SK-N-MC (cell line): ENCODE results near the gene MRPL58.
"Not testable (repeated sequence)": the region's sequence is repeated elsewhere in the genome, so short reads cannot be mapped to it uniquely, and the experiment has no call there.

ENCODE experiments used
- DNase-seq: peaks from one replicate; pipeline ENCODE4 v3.0.0-alpha.2; 2011; ENCODE audit warnings: low read depth, low spot score
- H3K27ac ChIP-seq: fragments of 200-600 bp; sonication (generic); 2 replicates; pipeline ENCODE4 v1.5.1; 2016; ENCODE audit warnings: mixed run types
- H3K36me3 ChIP-seq: fragments of 200-600 bp; sonication (generic); 2 replicates; pipeline ENCODE4 v1.6.1; 2017; ENCODE audit warnings: antibody characterized with exemption, low read length, mixed read lengths; ENCODE audit not compliant: insufficient read depth
- H3K4me3 ChIP-seq: fragments of 200-600 bp; sonication (generic); 2 replicates; pipeline ENCODE4 v1.5.1; 2016
- H3K9ac ChIP-seq: fragments of 200-600 bp; sonication (generic); 2 replicates; pipeline ENCODE4 v1.8.0; 2017; ENCODE audit warnings: mixed run types, mixed read lengths; ENCODE audit not compliant: insufficient read length
- H3K9me3 ChIP-seq: fragments of 200-600 bp; sonication (generic); 2 replicates; pipeline ENCODE4 v1.6.1; 2017; ENCODE audit warnings: low read depth, mild to moderate bottlenecking, antibody characterized with exemption, low read length, moderate library complexity, mixed read lengths
- EZH2 ChIP-seq: fragments of 200-600 bp; sonication (generic); IDR thresholded peaks from one replicate; pipeline ENCODE4 v1.6.1; 2017; ENCODE audit warnings: antibody characterized with exemption
- FOXP2 ChIP-seq: optimal IDR thresholded peaks from 2 replicates; pipeline ENCODE3; 2011; ENCODE audit warnings: mild to moderate bottlenecking, moderate library complexity; ENCODE audit not compliant: insufficient read depth; ENCODE audit errors: extremely low read length, control extremely low read depth
- POLR2AphosphoS5 ChIP-seq: IDR thresholded peaks from 2 replicates; pipeline ENCODE4 v1.6.1; 2012; ENCODE audit warnings: mild to moderate bottlenecking, low read depth, low read length, borderline replicate concordance

The MRPL58 gene

DNA sequence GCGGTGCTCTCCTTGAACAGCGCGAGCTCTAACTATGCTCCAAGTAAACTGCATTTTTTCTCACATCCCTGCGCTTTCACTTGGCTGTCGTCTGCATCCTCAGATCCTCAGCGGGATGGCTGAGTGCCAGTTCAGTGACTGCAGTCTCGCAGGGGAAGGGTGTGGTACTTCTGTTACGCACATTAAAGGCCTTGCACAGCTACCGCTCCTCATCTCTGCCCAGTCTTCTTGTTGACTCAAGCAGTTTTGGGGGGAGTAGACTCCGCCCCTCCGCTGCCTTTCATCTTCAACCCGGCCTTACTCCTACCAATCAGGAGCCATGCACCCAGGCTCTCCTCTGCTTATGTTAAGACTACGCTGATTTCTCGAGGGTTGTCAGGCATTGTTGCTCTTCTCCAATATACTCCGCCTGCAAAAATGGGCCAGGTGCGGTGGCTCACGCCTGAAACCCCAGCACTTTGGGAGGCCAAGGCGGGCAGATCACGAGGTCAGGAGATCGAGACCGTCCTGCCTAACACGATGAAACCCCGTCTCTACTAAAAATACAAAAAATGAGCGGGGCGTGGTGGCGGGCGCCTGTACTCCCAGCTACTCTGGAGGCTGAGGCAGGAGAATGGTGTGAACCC lies 24.3 kb downstream of the MRPL58 start:
- peak; percentile 90 for DNase-seq
- peaks cover 37% of the 10 kb centered on the region for H3K36me3 ChIP-seq
- peak overlapping the region; percentile 42 for H3K4me3 ChIP-seq
- TF ChIP-seq FOXP2 (peak; percentile 49), POLR2AphosphoS5 (peak; percentile 33), EZH2 (no peak)
- no peak overlapping the region for H3K9ac ChIP-seq
- H3K9me3 ChIP-seq, result no peaks in the 10 kb centered on the region
- H3K27ac ChIP-seq, result peak overlapping the region; percentile 97

DNA sequence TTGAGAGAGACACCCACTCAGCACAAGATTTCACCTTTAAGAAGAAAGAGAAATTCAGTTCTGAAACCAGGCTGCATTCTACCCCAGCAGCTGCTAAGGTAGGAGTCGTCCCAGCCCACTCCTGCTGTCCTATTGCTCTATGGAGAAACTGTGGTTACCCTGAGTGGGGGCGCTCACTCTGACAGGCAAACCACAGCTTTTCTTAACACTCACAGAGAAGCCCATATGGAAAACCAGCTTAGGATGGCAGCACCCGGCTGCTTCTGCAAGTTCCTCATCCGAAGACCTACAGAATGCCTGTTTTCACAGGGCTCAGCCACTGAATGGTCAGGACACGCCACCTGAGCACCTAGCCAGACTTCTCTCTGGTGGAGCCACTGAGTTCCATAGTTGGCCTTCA lies 26.8 kb downstream of the MRPL58 start:
- no peak for TF ChIP-seq POLR2AphosphoS5
- TF ChIP-seq FOXP2, result no peak
- no peak for TF ChIP-seq EZH2
- peaks cover 44% of the 10 kb centered on the region for H3K36me3 ChIP-seq

DNA sequence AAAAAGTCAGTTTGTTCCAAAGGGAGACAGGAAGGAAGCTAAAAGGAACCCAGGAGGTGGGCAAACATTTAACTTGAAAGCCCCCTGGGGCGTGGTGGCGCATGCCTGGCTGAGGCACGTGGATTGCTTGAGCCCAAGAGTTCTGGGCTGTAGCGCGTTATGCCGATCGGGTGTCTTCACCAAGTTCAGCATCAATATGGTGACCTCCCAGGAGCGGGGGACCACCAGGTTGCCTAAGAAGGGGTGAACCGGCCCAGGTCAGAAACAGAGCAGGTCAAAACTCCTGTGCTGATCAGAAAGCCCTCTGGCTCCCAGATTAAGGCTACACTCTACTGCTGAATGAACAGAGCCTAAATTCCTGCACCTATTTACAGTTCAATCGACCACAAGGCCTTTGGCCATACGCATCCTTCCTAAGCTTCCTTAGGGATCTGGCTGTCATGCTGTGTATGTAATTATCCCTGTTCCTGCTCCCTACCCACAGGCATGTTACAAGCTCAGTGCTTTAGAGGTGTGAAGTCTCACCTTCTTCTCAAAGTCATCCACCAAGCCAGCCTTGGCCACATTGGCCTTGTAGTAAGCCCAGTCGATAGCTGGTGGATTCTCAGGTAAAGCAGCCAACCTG lies 29.3 kb downstream of the MRPL58 start:
- Histone ChIP-seq H3K36me3 (peaks cover 44% of the 10 kb centered on the region), H3K4me3 (no peak overlapping the region), H3K9me3 (no peaks in the 10 kb centered on the region), H3K9ac (no peak overlapping the region), H3K27ac (peak overlapping the region; percentile 36; the same call in 1 of the 2 replicates)
- no peak for DNase-seq
- TF ChIP-seq POLR2AphosphoS5 (no peak), EZH2 (no peak), FOXP2 (no peak)

More for the DNA sequence above, 26.8 kb downstream of the MRPL58 start:
- H3K9ac ChIP-seq, result no peak overlapping the region
- H3K27ac ChIP-seq, result no peak overlapping the region
- H3K4me3 ChIP-seq, result no peak overlapping the region
- no peaks in the 10 kb centered on the region for H3K9me3 ChIP-seq
- DNase-seq, result no peak

DNA sequence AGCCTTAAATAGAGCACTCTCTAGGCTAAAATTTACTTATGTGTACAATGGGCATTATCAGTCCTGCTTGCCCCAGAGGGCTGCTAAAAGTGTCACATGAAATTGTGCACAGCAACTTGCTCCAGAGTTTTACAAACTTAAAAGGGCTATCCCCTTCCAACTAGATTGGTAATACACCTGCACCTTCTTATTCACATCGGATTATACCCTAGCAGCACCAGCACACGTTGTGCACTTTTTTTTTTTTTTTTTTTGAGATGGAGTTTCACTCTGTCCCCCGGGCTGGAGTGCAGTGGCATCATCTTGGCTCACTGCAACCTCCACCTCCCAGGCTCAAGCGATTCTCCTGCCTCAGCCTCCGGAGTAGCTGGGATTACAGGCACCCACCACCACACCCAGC lies 31.3 kb downstream of the MRPL58 start:
- H3K9me3 ChIP-seq, H3K9ac ChIP-seq, DNase-seq, H3K4me3 ChIP-seq, H3K27ac ChIP-seq: not testable (repeated sequence)
- peaks cover 37% of the 10 kb centered on the region for H3K36me3 ChIP-seq

DNA sequence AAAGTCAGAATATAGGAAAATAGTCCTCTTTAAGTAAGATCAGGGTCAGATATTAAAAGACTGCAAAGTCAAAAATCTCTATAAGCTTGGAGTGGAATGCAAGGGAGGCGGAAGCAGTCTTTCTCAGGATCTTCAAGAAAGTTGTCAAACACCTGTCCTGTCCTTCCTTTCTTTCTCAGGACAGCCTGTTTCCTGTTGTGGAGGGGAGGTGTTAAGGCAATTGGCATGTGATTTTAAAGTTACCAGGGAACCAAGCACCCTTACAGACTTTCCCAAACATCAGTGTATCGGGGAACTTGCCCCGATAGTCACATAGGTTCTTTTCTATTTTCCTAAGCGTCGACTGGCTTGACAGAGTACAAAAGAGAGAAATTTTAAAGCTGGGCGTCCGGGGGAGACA lies 32.2 kb downstream of the MRPL58 start:
- Histone ChIP-seq H3K9ac (no peak overlapping the region), H3K36me3 (peaks cover 34% of the 10 kb centered on the region), H3K27ac (no peak overlapping the region), H3K9me3 (no peaks in the 10 kb centered on the region), H3K4me3 (no peak overlapping the region)
- TF ChIP-seq FOXP2 (no peak), POLR2AphosphoS5 (no peak), EZH2 (no peak)
- no peak for DNase-seq

DNA sequence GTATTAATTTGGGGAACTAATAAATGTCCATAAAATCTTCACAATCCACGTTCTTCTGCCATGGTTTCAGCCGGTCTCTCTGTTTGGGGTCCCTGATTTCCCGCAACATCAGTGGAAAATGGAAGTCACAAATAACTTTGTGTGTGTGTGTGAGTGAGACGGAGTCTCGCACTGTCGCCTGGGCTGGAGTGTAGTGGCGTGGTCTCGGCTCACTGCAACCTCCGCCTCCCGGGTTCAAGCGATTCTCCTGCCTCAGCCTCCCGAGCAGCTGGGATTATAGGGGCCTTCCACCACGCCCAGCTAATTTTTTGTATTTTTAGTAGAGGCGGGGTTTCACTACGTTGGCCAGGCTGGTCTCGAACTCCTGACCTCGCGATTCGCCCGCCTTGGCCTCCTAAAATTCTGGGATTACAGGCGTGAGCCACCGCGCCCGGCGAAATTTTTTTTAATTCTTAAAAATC lies 33.5 kb downstream of the MRPL58 start:
- peak overlapping the region; percentile 78; the same call in 1 of the 2 replicates for H3K27ac ChIP-seq

DNA sequence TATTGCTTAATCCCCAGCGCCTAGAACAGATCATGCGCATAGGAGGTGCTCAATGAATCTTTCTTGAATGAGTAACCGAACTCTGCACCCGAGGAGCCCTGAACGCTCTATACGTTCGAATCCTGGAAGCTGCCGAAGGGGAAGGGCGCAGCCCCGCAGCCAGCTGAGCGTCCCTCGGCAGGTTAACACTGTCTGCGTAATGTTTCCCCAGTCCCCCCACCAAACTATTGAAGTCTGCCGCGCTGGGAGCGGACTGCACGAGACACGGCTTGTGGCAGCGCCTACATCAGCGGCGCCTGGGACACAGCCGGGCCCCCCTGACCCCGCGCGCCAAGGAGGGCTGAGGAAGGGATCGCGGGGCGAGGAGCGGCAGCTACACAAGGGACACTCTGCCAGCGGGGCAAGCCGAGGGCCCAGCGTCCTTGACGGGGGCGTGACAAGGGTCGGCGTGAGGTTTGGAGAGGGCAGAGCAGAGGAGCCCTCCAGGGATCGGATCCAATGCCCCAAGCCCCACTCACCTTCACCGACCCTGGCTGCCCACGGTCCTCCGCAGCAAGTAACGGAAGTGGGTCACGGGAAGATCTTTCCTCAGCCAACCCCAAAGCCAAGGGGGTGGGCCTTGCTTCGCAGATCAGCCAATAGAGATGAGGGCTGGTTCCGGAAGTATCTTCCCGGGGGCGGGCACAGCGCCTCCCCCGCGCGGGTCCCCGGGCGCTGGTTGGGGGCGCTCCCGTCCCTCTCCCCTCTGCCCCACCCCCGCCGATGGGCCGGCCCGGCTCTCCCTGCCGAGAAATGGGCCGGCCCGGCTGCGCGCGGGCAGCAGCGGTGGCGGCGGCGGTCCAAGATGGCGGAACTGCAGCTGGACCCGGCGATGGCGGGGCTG lies 34.2 kb downstream of the MRPL58 start, which contains the start of the genes ATP5PD and KCTD2:
TSS of gene ATP5PD (minus strand) at position 563 of the 883 bp plus-strand sequence. CDS start 4,319 bp downstream, outside the sequence.
TSS of gene KCTD2 (plus strand) at position 819 of the 883 bp plus-strand sequence. CDS start at position 845, 26 bp downstream.
- Histone ChIP-seq H3K27ac (peak within 1 kb of the TSS; percentile 78), H3K36me3 (peaks cover 23% of the 10 kb centered on the region), H3K9ac (peak within 1 kb of the TSS; percentile 91), H3K4me3 (peak within 1 kb of the TSS; percentile 92), H3K9me3 (no peaks in the 10 kb centered on the region)
- peak; percentile 93 for TF ChIP-seq POLR2AphosphoS5
- no peak for TF ChIP-seq FOXP2
- DNase-seq, result no peak

More for the DNA sequence above, 33.5 kb downstream of the MRPL58 start:
- not testable (repeated sequence) for DNase-seq, H3K9me3 ChIP-seq
- Histone ChIP-seq H3K4me3 (peak overlapping the region; percentile 92), H3K36me3 (peaks cover 28% of the 10 kb centered on the region), H3K9ac (peak overlapping the region; percentile 91)

DNA sequence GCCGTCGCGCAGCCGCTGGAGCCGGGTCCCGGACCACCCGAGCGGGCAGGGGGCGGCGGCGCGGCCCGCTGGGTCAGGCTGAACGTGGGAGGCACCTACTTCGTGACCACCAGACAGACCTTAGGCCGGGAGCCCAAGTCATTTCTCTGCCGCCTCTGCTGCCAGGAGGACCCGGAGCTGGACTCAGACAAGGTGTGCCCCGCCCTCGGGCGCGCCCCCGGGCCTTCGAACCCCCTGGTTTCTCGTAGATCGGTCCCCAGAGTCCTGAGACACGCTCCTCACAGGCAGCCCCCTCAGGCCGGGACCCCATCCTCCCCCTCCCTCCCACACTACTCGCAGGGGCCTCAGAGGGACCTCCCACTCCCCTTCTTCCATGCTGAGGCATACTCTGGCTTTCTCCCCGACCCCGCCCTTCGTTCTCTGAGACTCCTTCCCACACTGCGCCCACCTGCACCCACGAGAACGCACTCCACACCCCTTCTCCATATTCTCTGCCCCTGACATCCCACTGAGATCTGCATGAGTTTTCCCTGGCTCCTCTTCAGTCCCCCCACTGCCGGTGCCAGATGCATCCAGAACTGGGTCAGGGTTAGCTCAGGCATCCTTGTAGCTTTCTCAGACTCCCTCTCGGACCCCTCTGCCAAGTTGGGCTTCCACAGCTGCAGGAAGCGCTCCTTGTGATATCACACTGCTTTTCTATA lies 35.1 kb downstream of the MRPL58 start:
- peak overlapping the region; percentile 81 for H3K9ac ChIP-seq
- H3K4me3 ChIP-seq, result peak overlapping the region; percentile 92
- no peak for TF ChIP-seq EZH2
- no peak for TF ChIP-seq FOXP2
- TF ChIP-seq POLR2AphosphoS5, result no peak
- 0 out of 2 replicates have a peak overlapping the region, but pooled peaks have one; percentile 23 for H3K27ac ChIP-seq
- H3K36me3 ChIP-seq, result peaks cover 21% of the 10 kb centered on the region
- no peaks in the 10 kb centered on the region for H3K9me3 ChIP-seq
- DNase-seq, result no peak
